Right ventricle myocardium inferior (tissue), 1 donor: ENCODE results near the gene MAGEB17. TPM values are rescaled to one million over a fixed set of nuclear protein-coding genes. Genes with fewer than 3 reads are reported as not detected.

Experiments
- ATAC-seq: fragments of 200-7000 bp; cut with Tn5 transposase; one replicate; pipeline ENCODE4 v1.9.1; 2020; ENCODE audit warnings: mild to moderate bottlenecking, moderate library complexity
- DNase-seq: peaks from one replicate; pipeline ENCODE4 v3.0.0; 2021; ENCODE audit errors: missing footprints
- intact Hi-C: fragments of 100-400 bp; cut with DNase I; formaldehyde crosslinking; loops from one replicate; pipeline ENCODE4 v1.11.0; 2022
- total RNA-seq: library from RNA; stranded (reverse); fragmentation: NEBNext Ultra II Directional; extraction: Animal tissue kit (Norgen Biotek cat#: 25700); gene quantifications from one replicate; pipeline ENCODE4 v1.2.1, GENCODE V29; 2021
- donor health status: DM: no; HTN: yes; CAD: no; lungs with severe emphysema.

Gene MAGEB17
- total RNA-seq, 1 donor from 2014 or later, result not detected

DNA sequence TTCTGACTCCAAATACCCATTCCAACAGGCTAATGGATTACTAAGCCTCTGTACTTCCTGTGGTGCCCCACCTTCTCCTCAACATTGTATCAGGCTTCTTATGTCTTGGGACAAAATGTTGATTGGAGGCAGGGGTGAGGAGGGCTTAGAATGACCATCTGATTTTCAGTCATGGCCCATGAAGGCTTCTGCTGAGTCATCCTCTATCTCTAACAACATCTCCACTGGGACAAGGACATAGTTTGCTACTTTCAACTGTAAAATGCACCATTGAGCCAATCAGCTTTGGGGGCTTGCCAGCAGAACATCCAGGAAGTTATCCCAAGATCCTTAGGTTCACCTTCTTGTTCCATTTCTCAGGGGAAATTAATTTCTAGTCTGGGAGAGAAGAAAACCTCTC, 29.5 kb downstream of the MAGEB17 start:
- intact Hi-C loops, result no loop called here
- no peak for ATAC-seq

DNA sequence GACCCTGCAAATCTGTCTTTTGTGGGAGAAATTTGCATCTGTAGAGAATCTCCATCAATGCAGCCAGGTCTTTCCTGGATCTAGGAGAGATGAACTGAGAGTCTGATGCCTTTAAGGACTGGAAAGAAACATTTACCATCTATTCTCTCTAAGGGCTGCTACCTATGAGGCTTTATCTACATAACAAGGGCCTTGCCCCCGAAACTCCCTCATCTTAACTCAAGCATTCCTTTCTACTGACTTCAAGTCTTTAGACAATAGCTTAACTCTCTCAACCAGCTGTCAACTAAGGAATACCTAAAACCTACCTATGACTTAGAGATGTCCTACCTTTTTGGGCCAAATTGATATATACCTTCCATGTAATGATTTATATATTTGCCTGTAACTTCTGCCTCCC, 32.1 kb downstream of the MAGEB17 start:
- ATAC-seq (no peak), DNase-seq (no peak)
- intact Hi-C loops, result no loop called here

More for the DNA sequence above, 29.5 kb downstream of the MAGEB17 start:
- DNase-seq, result no peak

DNA sequence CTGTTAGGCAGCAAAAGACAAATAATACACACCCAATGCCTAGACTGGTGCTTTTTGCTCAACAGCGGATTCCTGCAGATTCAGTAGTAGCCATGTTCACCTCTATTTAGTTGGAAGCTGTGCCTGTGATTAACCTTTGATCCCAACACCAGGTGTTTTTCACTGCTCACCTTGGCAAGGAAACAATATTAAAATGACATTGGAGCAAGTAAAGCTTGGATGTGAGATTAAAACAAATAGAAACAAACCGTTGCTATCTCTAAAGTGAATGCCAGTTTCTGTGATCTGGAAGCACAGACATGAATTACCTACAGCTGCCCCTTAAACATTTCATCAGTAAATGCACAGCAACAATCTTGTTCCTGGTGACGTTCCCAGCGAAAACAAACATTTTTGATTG, 35.7 kb downstream of the MAGEB17 start:
- intact Hi-C loops, result no loop called here
- ATAC-seq (no peak), DNase-seq (no peak)

DNA sequence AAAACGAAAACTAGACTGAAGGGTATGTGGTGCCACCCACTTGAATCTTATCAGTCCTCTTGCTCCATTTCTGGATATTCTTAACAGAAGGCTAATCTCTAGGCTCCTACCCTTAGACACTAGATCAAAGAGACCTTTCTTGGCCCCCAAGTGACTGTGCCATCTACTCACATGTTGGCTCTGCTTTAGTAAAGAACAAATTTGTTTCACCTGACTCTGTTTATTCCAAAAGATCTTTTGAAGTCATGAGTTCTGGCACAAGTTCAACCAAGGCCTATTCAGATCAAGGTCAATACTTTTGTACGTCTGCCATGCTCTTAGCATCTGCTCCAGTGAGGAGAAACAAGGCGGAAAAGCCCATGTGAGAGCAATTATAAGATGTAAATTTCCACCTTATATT, 37.3 kb downstream of the MAGEB17 start:
- intact Hi-C loops, result no loop called here
- ATAC-seq (no peak), DNase-seq (no peak)

DNA sequence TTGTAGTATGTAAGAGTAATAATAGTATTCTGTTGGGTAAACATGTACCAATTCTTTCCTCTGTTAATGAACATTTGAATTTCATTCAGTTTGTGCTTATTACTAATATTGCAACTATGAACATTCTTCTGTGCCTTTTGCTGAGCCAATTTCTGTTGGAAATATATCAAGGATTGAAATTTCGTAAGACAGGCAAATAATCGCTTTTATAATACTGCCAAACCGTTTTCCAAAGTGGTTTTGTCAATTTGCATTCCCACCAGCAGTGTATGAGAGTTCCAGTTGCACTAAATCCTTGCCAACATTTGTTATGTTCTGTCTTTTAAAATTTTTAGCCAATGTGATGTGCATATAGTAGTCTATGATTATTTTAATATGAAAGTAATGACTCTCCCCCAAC, 38.6 kb downstream of the MAGEB17 start:
- no peak for DNase-seq
- no peak for ATAC-seq
- intact Hi-C loops, result no loop called here

DNA sequence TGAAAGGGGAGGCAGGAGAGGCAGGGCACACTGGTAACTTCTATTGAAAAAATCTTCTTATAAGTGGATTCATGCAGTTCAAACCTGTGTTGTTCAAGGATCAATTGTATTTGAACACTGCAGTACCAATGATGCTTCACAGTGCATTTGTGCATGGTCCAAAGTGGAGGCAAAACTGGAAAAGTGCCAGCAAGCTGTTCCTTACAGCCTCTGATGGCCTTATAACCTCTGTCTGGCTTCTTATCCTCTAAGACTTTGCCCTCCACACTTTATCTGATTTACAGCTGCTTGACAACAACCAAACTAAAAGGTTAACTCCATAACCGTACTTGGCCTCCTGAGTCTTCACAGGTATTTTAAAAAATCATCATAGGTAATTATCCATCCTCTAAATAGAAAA, 40.4 kb downstream of the MAGEB17 start:
- intact Hi-C loops, result no loop called here
- ATAC-seq (no peak), DNase-seq (no peak)

DNA sequence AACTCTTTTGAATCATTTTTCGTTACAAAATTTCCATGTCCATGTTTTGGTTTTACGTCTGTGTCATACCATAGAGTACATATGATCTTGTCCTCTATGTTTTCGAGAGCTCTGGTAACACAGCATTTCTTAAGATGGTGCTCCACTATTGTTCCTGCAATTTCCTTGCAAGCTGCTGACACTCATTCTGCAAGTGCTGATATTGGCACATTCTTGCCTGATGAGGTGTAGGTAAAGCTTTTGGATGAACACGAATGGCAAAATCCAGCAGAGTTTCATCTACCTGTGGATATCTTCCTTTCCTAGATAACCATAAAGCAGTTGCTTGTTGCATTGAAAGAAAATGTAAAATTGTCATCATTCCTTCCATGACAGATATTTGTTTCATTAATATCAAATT, 41.3 kb downstream of the MAGEB17 start:
- ATAC-seq (no peak), DNase-seq (no peak)
- intact Hi-C loops, result no loop called here

DNA sequence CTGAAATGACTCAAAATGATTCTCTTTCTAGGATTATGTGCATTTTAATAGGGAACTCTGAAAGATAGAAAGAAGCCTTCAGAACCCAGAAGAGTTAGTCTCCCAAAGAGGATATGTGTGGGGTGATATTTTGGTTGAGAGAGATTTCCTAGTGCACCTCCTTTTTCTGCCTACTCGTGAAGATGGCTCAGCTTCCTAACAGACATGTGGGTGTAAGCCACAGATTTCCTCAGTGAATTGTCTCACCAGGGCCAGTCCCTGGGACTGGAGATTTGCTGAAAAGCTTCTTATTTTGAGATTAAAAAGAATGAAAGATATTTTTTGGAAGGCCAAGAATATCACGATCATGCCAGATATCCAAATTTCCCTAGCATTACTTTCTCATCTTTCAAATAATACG, 42.8 kb downstream of the MAGEB17 start:
- intact Hi-C loops, result no loop called here
- no peak for ATAC-seq
- no peak for DNase-seq

DNA sequence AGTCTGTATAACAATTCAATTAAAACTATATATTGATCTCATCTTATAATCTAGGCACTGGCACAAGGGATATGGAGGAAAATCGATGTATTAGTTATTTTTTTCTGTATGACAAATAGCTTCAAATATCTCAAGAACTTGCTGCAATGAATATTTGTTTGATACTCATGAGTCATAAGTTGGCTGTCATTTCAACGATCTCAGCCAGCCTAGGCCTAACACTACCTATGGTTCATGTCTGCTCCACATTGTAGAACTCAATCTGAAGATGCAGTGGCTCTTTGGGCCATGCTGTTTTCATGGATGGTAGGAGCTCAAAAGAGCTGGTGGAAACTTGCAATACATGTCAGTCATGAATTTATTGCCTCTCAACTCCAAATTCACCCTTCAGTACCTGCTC, 44.7 kb downstream of the MAGEB17 start:
- intact Hi-C loops, result no loop called here
- no peak for DNase-seq
- ATAC-seq, result no peak

DNA sequence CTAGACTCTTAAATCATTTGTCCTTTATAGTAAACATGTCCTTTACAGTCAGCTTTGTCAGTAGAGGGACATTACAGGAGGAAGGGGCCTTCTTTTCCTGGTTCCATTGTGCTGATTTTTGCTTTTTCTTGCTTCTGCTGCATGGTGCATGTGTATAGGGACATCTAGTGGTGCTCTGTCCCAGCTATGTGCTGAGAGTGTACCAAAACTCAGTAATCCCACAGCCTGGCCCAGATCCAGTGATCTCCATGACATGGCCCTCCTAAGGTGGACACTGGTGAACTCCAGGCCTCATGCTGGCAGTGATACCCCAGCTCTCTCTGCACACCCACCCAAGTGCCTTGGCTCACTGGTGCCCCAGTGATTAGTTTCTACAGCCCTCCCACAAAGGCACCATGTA, 45.2 kb downstream of the MAGEB17 start:
- no peak for ATAC-seq
- peak; percentile 22 for DNase-seq
- intact Hi-C loops, result no loop called here

DNA sequence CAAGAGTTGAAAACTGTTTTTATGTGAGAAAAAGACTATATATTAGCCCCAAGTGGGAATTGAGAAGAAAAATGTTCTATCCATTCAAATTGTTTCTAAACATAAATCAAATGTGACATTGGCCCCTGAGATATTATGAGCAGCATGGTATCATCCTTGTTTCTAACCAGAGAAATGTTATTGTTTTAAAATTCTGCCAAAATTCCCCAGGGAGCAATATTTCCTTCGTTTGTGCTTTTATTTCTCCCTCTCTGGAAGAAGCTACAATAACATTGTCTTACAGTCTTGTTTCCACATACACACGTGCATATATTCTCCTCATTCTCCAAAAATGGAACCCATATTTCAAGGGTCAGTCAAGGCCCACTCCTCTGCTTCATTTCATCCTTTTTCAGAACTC, 46.7 kb downstream of the MAGEB17 start:
- ATAC-seq, result no peak
- intact Hi-C loops, result no loop called here

DNA sequence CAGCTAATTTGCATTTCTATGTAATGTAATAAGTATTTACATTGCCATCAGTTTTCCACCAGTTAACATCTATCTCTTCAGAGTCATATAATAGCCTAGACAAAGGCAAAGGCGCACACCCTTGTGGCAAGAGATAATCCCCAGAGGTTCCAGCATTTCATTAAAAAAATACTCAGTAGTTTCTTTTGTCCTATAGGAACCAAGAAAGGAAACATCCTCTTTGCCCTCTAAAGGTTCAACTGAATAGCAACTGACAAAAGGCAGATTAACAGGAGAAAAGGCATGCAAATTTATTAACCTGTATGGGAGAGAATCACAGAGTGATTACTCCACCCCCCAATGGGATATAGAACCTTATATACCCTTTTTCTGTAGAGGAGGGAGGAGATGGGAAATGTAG, 48.4 kb downstream of the MAGEB17 start:
- no peak for DNase-seq
- intact Hi-C loops, result no loop called here
- no peak for ATAC-seq

More for the DNA sequence above, 46.7 kb downstream of the MAGEB17 start:
- no peak for DNase-seq

Other genes with a start within 250 kb of the MAGEB17 start
- 0.19 TPM for gene GRPR, start 43.9 kb upstream of the MAGEB17 start, total RNA-seq